ENCODE data around the gene COL7A1.

COL7A1 gene

GRCh38 chr3:48560648-48561018, 34.5 kb downstream of the COL7A1 start:
- Histone ChIP-seq H3K36me3 (no peaks in the 10 kb centered on the region), H3K9me3 (no peaks in the 10 kb centered on the region), H3K27ac (peak overlapping the region; percentile 88), H4K20me1 (no peaks in the 10 kb centered on the region), H3K27me3 (no peaks in the 10 kb centered on the region), H3K4me3 (peak overlapping the region; percentile 66), H3K9ac (peak overlapping the region; percentile 75), H3K4me1 (peaks cover 91% of the 10 kb centered on the region), H3K4me2 (peak overlapping the region; percentile 98)
- no peak for TF ChIP-seq Cebpa-rat (IDR thresholded peaks at IDR 0.05)

GRCh38 chr3:48558493-48559134, 36.5 kb downstream of the COL7A1 start:
- peak overlapping the region; percentile 57 for H3K9ac ChIP-seq
- H3K4me3 ChIP-seq = peak overlapping the region; percentile 0; the same call in 1 of the 2 replicates
- H4K20me1 ChIP-seq = no peaks in the 10 kb centered on the region
- no peaks in the 10 kb centered on the region for H3K27me3 ChIP-seq
- H3K4me2 ChIP-seq = peak overlapping the region; percentile 98
- H3K27ac ChIP-seq = peak overlapping the region; percentile 88
- no peaks in the 10 kb centered on the region for H3K9me3 ChIP-seq
- peaks cover 91% of the 10 kb centered on the region for H3K4me1 ChIP-seq
- no peak for TF ChIP-seq Cebpa-rat (IDR thresholded peaks at IDR 0.05)
- no peaks in the 10 kb centered on the region for H3K36me3 ChIP-seq

- peaks cover 91% of the 10 kb centered on the region for H3K4me1 ChIP-seq
- H3K27ac ChIP-seq = peak within 1 kb of the TSS; percentile 78
- no peak for TF ChIP-seq Cebpa-rat (IDR thresholded peaks at IDR 0.05)
- H3K9ac ChIP-seq = peak within 1 kb of the TSS; percentile 76
- no peaks in the 10 kb centered on the region for H3K27me3 ChIP-seq
- no peaks in the 10 kb centered on the region for H3K9me3 ChIP-seq
- H3K36me3 ChIP-seq = peaks cover 4% of the 10 kb centered on the region; the same call in 1 of the 2 replicates
- H3K4me3 ChIP-seq = peak within 1 kb of the TSS; percentile 77
- H3K4me2 ChIP-seq = peak within 1 kb of the TSS; percentile 98
- H4K20me1 ChIP-seq = no peaks in the 10 kb centered on the region
Observed at GRCh38 chr3:48556796-48557626, 38.1 kb downstream of the COL7A1 start, which contains the start of gene PFKFB4. TSS of gene PFKFB4 (minus strand) at chr3:48556803. CDS start at chr3:48556777, 26 bp downstream.

DNA sequence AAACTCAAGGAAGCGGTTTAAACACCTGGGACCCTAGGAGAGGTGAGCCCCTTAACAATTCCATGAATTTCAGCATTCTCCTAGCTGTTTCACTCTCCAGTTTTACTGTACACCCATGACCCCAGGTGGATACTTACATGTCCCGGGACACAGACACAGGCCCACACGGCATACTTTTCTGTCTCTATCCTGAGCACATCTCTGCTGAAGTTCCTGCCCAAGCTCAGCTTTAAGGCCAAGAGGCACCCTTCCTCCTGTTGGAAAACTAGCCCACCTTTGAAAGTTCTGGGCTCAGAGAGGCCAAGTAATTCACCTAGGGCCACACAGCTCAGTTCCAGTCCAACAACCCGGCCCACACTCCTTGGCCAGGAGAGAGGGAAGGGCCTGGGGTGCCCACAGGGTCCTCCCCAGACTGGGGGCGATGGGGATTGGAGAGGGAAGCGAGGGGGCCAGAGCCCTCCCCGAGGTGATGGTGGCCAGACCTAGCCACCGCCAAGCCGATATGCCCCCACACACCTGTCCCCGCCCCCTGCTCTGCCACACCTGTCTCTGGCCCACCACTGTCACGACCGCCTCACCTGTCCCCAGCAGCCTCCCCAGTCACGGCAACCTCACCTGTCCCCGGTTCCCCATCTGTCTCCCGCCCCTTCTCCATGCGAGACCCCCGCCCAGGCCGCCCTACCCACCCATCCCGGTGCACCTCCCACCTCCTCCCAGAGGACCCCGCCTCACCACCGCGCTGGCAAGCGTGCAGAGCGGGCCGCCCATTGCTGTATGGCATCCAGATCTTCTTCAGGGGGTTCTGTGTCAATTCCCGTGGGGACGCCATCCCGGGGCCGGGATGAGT, 39.0 kb downstream of the COL7A1 start:
- Histone ChIP-seq H3K9ac (peak overlapping the region; percentile 66), H3K36me3 (peaks cover 9% of the 10 kb centered on the region; the same call in 1 of the 2 replicates), H3K4me3 (peak overlapping the region; percentile 77), H3K4me2 (peak overlapping the region; percentile 98), H3K9me3 (no peaks in the 10 kb centered on the region), H3K27ac (peak overlapping the region; percentile 78), H4K20me1 (no peaks in the 10 kb centered on the region), H3K4me1 (peaks cover 91% of the 10 kb centered on the region), H3K27me3 (no peaks in the 10 kb centered on the region)
- TF ChIP-seq Cebpa-rat (IDR thresholded peaks at IDR 0.05) = no peak

- Histone ChIP-seq H4K20me1 (peaks cover 7% of the 10 kb centered on the region; the same call in 1 of the 2 replicates), H3K4me1 (peaks cover 91% of the 10 kb centered on the region), H3K27ac (peak overlapping the region; percentile 78), H3K4me3 (peak overlapping the region; percentile 77), H3K27me3 (no peaks in the 10 kb centered on the region), H3K9ac (peak overlapping the region; percentile 66), H3K9me3 (no peaks in the 10 kb centered on the region), H3K36me3 (peaks cover 15% of the 10 kb centered on the region), H3K4me2 (peak overlapping the region; percentile 98)
- TF ChIP-seq Cebpa-rat (IDR thresholded peaks at IDR 0.05) = no peak
Observed at GRCh38 chr3:48555231-48555948, 39.7 kb downstream of the COL7A1 start.

DNA sequence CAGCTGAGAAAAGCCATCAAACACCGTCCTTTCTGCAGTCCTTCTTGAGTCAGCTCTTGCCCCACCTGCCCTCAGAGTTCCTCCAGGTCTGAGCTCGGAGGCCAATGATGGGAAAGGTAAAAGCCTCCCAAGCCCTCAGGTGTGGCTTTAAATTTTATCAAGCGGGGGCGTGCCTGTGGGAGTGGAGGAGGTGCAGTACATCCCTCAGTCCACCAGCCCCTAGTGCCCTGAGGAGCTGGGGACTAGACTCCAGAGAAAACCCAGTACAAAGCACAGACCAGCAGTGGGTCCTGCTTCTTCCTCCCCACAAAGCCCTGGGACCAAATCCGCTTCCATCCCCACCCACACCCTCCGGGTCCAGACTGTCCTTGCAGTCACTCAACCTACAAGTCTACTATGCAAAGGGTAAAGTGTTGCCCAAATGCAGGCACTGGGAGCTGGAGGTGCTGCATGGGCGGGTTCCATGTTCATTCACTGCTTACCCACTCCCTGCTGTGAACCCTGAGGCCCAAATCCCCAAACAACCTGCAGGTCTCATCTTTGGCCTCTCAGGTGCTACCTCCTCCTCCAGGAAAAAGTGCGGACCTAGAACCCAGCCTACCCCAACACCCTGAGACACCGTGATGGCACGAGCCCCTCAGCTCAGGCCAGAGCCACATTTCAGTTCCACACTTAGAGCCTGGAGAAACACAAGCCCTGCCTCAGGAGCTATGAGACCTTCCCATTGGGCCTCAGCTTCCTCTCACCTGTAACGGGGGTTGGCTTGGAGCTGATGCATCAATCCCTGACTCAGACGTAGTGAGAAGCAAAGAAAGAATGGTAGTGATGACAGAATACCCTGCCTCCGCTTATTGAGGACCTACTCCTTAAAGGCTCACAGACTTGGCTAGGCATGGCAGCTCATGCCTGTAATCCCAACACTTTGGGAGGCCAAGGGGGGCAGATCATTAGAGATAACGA, 41.0 kb downstream of the COL7A1 start:
- Histone ChIP-seq H3K4me1 (peaks cover 91% of the 10 kb centered on the region), H3K9ac (peak overlapping the region; percentile 66), H3K27ac (peak overlapping the region; percentile 78), H3K4me3 (peak overlapping the region; percentile 77), H3K27me3 (no peaks in the 10 kb centered on the region), H3K9me3 (no peaks in the 10 kb centered on the region), H3K36me3 (peaks cover 27% of the 10 kb centered on the region), H4K20me1 (peaks cover 19% of the 10 kb centered on the region; the same call in 1 of the 2 replicates), H3K4me2 (peak overlapping the region; percentile 98)
- no peak for TF ChIP-seq Cebpa-rat (IDR thresholded peaks at IDR 0.05)

DNA sequence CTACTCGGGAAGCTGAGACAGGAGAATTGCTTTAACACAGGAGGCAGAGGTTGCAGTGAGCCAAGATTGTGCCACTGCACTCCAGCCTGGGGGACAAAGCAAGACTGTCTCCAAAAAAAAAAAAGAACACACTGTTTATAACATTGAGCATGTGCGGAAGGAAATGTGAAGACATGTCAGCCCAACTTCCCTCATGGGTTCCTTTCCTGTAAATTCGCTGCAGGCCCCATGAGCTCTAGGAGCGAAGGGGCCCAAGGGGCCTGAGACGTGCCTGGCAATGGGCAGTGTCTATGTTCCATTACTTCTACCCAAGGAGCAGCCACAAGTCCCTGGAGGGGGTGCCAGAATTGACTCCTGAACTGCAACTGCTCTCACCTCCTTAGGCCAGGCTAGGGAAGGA, 41.8 kb downstream of the COL7A1 start:
- Histone ChIP-seq H3K4me1 (peaks cover 91% of the 10 kb centered on the region), H3K36me3 (peaks cover 35% of the 10 kb centered on the region), H3K4me2 (peak overlapping the region; percentile 98), H3K9ac (peak overlapping the region; percentile 66), H4K20me1 (peaks cover 24% of the 10 kb centered on the region; the same call in 1 of the 2 replicates), H3K27me3 (no peaks in the 10 kb centered on the region), H3K27ac (peak overlapping the region; percentile 78), H3K4me3 (peak overlapping the region; percentile 77), H3K9me3 (no peaks in the 10 kb centered on the region)
- TF ChIP-seq Cebpa-rat (IDR thresholded peaks at IDR 0.05) = no peak

Data from BLaER1 (cell line).